GM23248 (cell line): Measurements from ENCODE around the gene POLG2.

Experiments
- EZH2 ChIP-seq: fragments of 200-600 bp; sonication (generic); IDR thresholded peaks from 2 replicates; pipeline ENCODE4 v1.6.1; 2018; ENCODE audit warnings: antibody characterized with exemption, mild to moderate bottlenecking; ENCODE audit not compliant: insufficient read depth, poor library complexity, severe bottlenecking
- EZH2phosphoT487 ChIP-seq: fragments of 200-600 bp; sonication (generic); IDR thresholded peaks from 2 replicates; pipeline ENCODE4 v1.6.1; 2018; ENCODE audit warnings: antibody characterized with exemption, moderate library complexity, mild to moderate bottlenecking, low read depth; ENCODE audit not compliant: insufficient read depth

DNA sequence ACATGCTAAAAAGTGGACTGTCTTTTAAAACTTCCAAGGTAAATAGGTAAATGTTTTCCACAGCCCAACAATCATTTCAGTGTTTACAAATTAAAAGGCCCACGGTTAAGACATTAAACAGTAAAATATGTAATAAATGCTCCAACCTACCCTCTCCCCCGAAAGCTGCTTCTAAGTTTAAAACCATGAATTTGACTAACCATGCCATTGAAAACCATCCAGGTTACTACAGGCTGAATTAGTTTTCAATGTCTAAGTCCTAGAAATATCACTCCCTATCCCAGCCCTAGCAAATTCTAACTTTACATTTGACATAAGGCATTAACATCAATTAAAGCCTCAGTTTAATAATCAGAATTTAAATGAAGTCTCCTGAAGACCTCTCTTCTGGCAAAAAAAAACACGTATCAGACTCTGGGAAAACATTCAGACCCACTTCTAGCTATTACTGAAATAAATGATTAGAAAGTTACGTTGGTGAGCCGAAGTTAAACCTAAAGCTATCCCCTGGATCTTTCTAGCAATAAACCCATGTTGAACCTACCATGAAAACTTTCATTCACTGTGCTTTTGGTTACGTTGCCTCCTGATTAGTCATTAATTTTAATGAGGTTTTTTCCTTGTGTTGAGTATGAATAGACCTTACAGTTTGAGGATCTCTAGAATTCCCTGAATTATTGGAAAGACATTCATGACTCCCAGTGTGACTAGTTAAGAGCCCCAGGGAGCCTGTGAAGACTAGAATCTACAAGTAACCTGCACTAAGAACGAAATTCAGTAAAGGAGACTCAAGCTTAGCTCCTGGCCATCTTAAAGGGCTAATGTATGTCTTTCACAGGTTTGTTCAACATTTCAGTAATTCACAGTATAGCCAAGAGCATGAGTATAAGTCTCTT, 1.7 kb upstream of the POLG2 start:
- TF ChIP-seq EZH2: no peak
- TF ChIP-seq EZH2phosphoT487: no peak
